SK-N-SH (cell line): ENCODE measurements around the gene NADK. TPM values are rescaled to one million over a fixed set of nuclear protein-coding genes. Genes with fewer than 3 reads are reported as not detected.
"Not testable (repeated sequence)": the region's sequence is repeated elsewhere in the genome, so short reads cannot be mapped to it uniquely, and the experiment has no call there.

Source experiments
- CTCF ChIA-PET: fragments of 300-600, 350-600 bp; formaldehyde crosslinking; extraction: SDS; loops from one replicate; lab custom pipeline; 2021; lab: Yijun Ruan, JAX
- POLR2A ChIA-PET: fragments of 350-600 bp; sonication (Branson Sonifier 250); formaldehyde crosslinking; extraction: SDS; loops from one replicate; lab custom pipeline; 2020; ENCODE audit warnings: antibody characterized with exemption, inconsistent platforms; lab: Yijun Ruan, JAX
- DNase-seq: peaks from one replicate; pipeline ENCODE4 v3.0.0; 2012
- H2AFZ ChIP-seq: fragments of 200-600 bp; sonication (generic); 2 replicates; pipeline ENCODE4 v1.8.1; 2016; ENCODE audit warnings: antibody characterized with exemption, mild to moderate bottlenecking, low read depth
- H3F3A ChIP-seq: fragments of 200-600 bp; sonication (generic); replicated peaks from 2 replicates; pipeline ENCODE3; 2016; ENCODE audit warnings: antibody characterized with exemption, mild to moderate bottlenecking; ENCODE audit not compliant: insufficient read depth
- H3K27ac ChIP-seq, 2 experiments: fragments of 200-500 bp in 1 of 2; fragments of 200-600 bp in 1 of 2; sonication (Bioruptor generic) in 1 of 2; sonication (generic), shearing (Covaris generic) in 1 of 2; 2 replicates each; pipeline versions ENCODE4 v1.5.1 to v1.6.1; 2014 to 2016; ENCODE audit warnings: low read depth in 2 of 2, inconsistent platforms in 1 of 2, low read length in 1 of 2, mild to moderate bottlenecking in 1 of 2, mixed read lengths in 1 of 2
- H3K27me3 ChIP-seq: fragments of 200-600 bp; sonication (generic), shearing (Covaris generic); 2 replicates; pipeline ENCODE4 v1.6.1; 2016; ENCODE audit warnings: mixed run types; ENCODE audit not compliant: insufficient read depth
- H3K36me3 ChIP-seq, 2 experiments: fragments of 200-500 bp in 1 of 2; fragments of 200-600 bp in 1 of 2; sonication (Bioruptor generic) in 1 of 2; sonication (generic) in 1 of 2; replicated peaks in 1 of 2; 2 replicates each; pipeline versions ENCODE3 to v1.5.1; 2014 to 2016; ENCODE audit warnings: low read length in 1 of 2, mild to moderate bottlenecking in 1 of 2; ENCODE audit not compliant: insufficient read depth in 2 of 2, control insufficient read depth in 1 of 2
- H3K4me1 ChIP-seq, 2 experiments: fragments of 200-500 bp in 1 of 2; fragments of 200-600 bp in 1 of 2; sonication (Bioruptor generic) in 1 of 2; sonication (generic), shearing (Covaris generic) in 1 of 2; 2 replicates each; pipeline versions ENCODE4 v1.5.1 to v1.6.1; 2014 to 2016; ENCODE audit warnings: low read depth in 1 of 2, low read length in 1 of 2, mixed run types in 1 of 2; ENCODE audit not compliant: insufficient read depth in 2 of 2, control insufficient read depth in 1 of 2
- H3K4me2 ChIP-seq: fragments of 200-600 bp; sonication (generic), shearing (Covaris generic); 2 replicates; pipeline ENCODE4 v1.6.1; 2017; ENCODE audit warnings: mixed run types
- H3K4me3 ChIP-seq, 2 experiments: fragments of 200-500 bp in 1 of 2; fragments of 200-600 bp in 1 of 2; sonication (Bioruptor generic) in 1 of 2; sonication (generic), shearing (Covaris generic) in 1 of 2; 2 replicates each; pipeline versions ENCODE4 v1.5.1 to v1.8.1; 2014 to 2016; ENCODE audit warnings: low read depth in 2 of 2, inconsistent platforms in 1 of 2, low read length in 1 of 2, mild to moderate bottlenecking in 1 of 2, mixed read lengths in 1 of 2, moderate library complexity in 1 of 2
- H3K79me2 ChIP-seq: fragments of 200-600 bp; sonication (generic); 2 replicates; pipeline ENCODE4 v1.8.1; 2017; ENCODE audit warnings: mild to moderate bottlenecking; ENCODE audit not compliant: insufficient read depth
- H3K9ac ChIP-seq: fragments of 200-600 bp; sonication (generic); 2 replicates; pipeline ENCODE4 v1.6.1; 2017; ENCODE audit warnings: mixed run types
- H3K9me2 ChIP-seq: fragments of 200-600 bp; sonication (generic); 2 replicates; pipeline ENCODE4 v1.6.1; 2017; ENCODE audit warnings: mixed run types
- H3K9me3 ChIP-seq: fragments of 200-600 bp; sonication (generic); 2 replicates; pipeline ENCODE4 v1.6.1; 2017; ENCODE audit warnings: mixed run types, mild to moderate bottlenecking, moderate library complexity
- H4K20me1 ChIP-seq: fragments of 200-600 bp; sonication (generic); 2 replicates; pipeline ENCODE4 v1.6.1; 2017; ENCODE audit warnings: mild to moderate bottlenecking, mixed run types; ENCODE audit not compliant: insufficient read depth
- CTCF ChIP-seq: fragments of 200-600 bp; sonication (generic); IDR thresholded peaks from 2 replicates; pipeline ENCODE4 v1.6.1; 2017; ENCODE audit warnings: antibody characterized with exemption, mild to moderate bottlenecking, moderate library complexity
- FOXM1 ChIP-seq: IDR thresholded peaks from 2 replicates; pipeline ENCODE4 v1.4.0; 2012; ENCODE audit warnings: low read depth, mild to moderate bottlenecking
- IRF3 ChIP-seq: fragments of 150-350 bp; IDR thresholded peaks from 2 replicates; pipeline ENCODE4 v1.6.1; 2016; ENCODE audit warnings: mild to moderate bottlenecking, low read depth, low read length
- MEF2A ChIP-seq: IDR thresholded peaks from 2 replicates; pipeline ENCODE4 v1.4.0; 2012; ENCODE audit warnings: low read depth, borderline replicate concordance
- MXI1 ChIP-seq: IDR thresholded peaks from 2 replicates; pipeline ENCODE4 v1.6.1; 2012; ENCODE audit warnings: mild to moderate bottlenecking, low read depth, low read length, improper control_type of control experiment
- WGBS: methylation state at CpG from one replicate; pipeline ENCODE4 v1.1.6; 2017; ENCODE audit warnings: low lambda C conversion rate; 5-methylcytosine and 5-hydroxymethylcytosine counted together
- polyA plus RNA-seq, 3 experiments: library from polyadenylated mRNA; depleted of rRNA; stranded (reverse); fragments of >200 nt; gene quantifications; 2 replicates each; pipeline ENCODE4 v1.2.3, GENCODE V29; 2012
- TF ChIP-seq, protein P1 (sequence below): IDR thresholded peaks from 2 replicates; pipeline ENCODE4 v1.4.0; 2012; ENCODE audit warnings: low read depth, borderline replicate concordance

The NADK gene
- polyA plus RNA-seq, 1 of the 3 experiments (the other 2 are of a cell fraction): 70.4 TPM

- ChIA-PET POLR2A (no interaction called here), CTCF (no interaction called here)
Measured at GRCh38 chr1:1732381-1732780, 45.9 kb downstream of the NADK start.

GRCh38 chr1:1730870-1731269 is 47.4 kb downstream of the NADK start:
- TF ChIP-seq MEF2A (no peak), CTCF (no peak), FOXM1 (no peak)
- TF ChIP-seq, protein P1, sequence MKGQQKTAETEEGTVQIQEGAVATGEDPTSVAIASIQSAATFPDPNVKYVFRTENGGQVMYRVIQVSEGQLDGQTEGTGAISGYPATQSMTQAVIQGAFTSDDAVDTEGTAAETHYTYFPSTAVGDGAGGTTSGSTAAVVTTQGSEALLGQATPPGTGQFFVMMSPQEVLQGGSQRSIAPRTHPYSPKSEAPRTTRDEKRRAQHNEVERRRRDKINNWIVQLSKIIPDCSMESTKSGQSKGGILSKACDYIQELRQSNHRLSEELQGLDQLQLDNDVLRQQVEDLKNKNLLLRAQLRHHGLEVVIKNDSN: no peak
- TF ChIP-seq, all 33 proteins: peak for 0
- peaks cover 7 to 9% of the 10 kb centered on the region in 2 experiments for H3K36me3 ChIP-seq
- H4K20me1 ChIP-seq: no peaks in the 10 kb centered on the region
- ChIA-PET CTCF (no interaction called here), POLR2A (interaction anchor here (0.6 kb wide), 1 partner anchor 9 kb away, joined by 4 read pairs; no protein-coding TSS in a partner anchor)
- H3K9me3 ChIP-seq: no peaks in the 10 kb centered on the region
- no peak overlapping the region for H3K9ac ChIP-seq
- peaks cover 5% of the 10 kb centered on the region; the same call in 1 of the 2 replicates for H3K79me2 ChIP-seq
- DNase-seq: no peak
- H3K27ac ChIP-seq: no peak overlapping the region
- H3K9me2 ChIP-seq: no peaks in the 10 kb centered on the region
- peaks cover 0 to 4% of the 10 kb centered on the region in 2 experiments; a peak in 1 of 4 replicates for H3K4me1 ChIP-seq
- no peak overlapping the region for H2AFZ ChIP-seq
- WGBS: 96% methylated on average over 10 of the region's 17 CpGs
- no peak overlapping the region for H3K4me2 ChIP-seq
- no peak overlapping the region for H3K4me3 ChIP-seq
- H3F3A ChIP-seq: peaks cover 4% of the 10 kb centered on the region
- no peaks in the 10 kb centered on the region for H3K27me3 ChIP-seq

More at GRCh38 chr1:1732381-1732780, 45.9 kb downstream of the NADK start:
- Histone ChIP-seq H3K79me2 (peaks cover 5% of the 10 kb centered on the region; the same call in 1 of the 2 replicates), H3K4me1 (peaks cover 0 to 4% of the 10 kb centered on the region in 2 experiments; a peak in 1 of 4 replicates), H3K9ac (no peak overlapping the region), H3K27me3 (no peaks in the 10 kb centered on the region), H3K36me3 (peaks cover 7 to 12% of the 10 kb centered on the region in 2 experiments), H3K4me3 (no peak overlapping the region), H2AFZ (no peak overlapping the region), H3K27ac (no peak overlapping the region), H3F3A (peaks cover 4% of the 10 kb centered on the region), H3K9me3 (no peaks in the 10 kb centered on the region), H4K20me1 (no peaks in the 10 kb centered on the region), H3K4me2 (no peak overlapping the region), H3K9me2 (no peaks in the 10 kb centered on the region)
- 92% methylated on average over 12 of the region's 17 CpGs for WGBS
- TF ChIP-seq MXI1 (no peak), IRF3 (no peak)
- no peak for DNase-seq

DNA sequence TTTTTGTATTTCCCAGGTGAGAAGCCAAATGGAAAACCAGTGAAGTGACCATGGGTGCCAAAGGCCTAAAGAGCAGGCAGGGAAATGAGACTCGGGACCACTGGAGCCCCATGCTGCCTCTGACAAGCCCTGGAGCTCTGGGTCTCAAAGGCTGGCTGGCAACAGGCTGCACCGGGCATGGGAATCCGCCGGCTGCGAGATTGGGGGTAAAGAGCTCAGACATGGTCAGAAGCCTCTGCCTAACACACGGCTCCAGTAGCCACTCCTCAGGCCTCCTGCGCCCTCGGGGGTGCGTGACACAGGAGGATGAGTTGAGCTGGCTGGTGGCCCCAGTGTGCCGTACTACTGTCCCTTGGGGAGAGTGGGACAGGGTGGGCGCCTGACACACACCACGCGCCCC is 48.0 kb downstream of the NADK start:
- H3K27me3 ChIP-seq, H3K36me3 ChIP-seq, H3K9me3 ChIP-seq, CTCF ChIA-PET, H3K4me3 ChIP-seq, H3K4me1 ChIP-seq, H3F3A ChIP-seq, H4K20me1 ChIP-seq, DNase-seq, H3K9ac ChIP-seq, H3K27ac ChIP-seq, H3K4me2 ChIP-seq, H3K79me2 ChIP-seq, H2AFZ ChIP-seq, H3K9me2 ChIP-seq, POLR2A ChIA-PET: not testable (repeated sequence)
- 100% methylated on average over 5 of the region's 13 CpGs for WGBS

DNA sequence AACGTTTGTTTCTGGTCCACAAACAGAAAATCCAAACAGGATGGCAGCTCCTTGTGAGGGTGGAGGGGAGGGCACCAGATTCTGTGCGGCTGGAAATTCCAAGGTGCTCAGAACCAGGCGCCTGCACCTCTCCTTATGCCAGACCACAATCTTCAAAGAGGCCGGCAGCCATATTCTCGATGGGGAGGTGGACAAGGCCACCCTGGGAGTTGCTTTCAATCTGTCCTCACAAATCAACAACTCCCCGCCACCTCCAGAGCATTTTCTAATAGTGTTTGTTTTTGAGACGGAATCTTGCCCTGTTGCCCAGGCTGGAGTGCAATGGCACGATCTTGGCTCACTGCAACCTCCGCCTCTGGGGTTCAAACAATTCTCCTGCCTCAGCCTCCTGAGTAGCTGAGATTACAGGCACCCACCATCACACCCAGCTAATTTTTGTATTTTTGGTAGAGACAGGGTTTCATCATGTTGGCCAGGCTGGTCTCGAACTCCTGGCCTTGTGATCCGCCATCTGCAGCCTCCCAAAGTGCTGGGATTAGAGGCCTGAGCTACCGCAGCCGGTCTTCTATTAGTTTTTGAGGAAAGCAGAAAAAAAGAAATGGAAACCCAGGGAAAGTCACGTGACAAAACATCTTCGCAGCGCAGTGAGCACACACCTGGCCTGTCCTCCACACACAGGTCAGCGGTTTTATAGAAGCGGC is 49.0 kb downstream of the NADK start:
- H3K27me3 ChIP-seq, H4K20me1 ChIP-seq, DNase-seq, H3K9me3 ChIP-seq, H2AFZ ChIP-seq, H3K9me2 ChIP-seq, H3K9ac ChIP-seq, H3K79me2 ChIP-seq, H3K4me3 ChIP-seq, H3K27ac ChIP-seq, H3K36me3 ChIP-seq, CTCF ChIA-PET, H3F3A ChIP-seq, POLR2A ChIA-PET, H3K4me1 ChIP-seq, H3K4me2 ChIP-seq: not testable (repeated sequence)
- WGBS: 95% methylated on average over 11 of the region's 18 CpGs
